IMR-90 (cell line): Measurements from ENCODE around the gene PIEZO1.

ENCODE experiments used
- BHLHE40 ChIP-seq: fragments of 150-350 bp; IDR thresholded peaks from 2 replicates; pipeline ENCODE4 v1.6.1; 2016; ENCODE audit warnings: mild to moderate bottlenecking, low read depth, low read length
- CEBPB ChIP-seq: IDR thresholded peaks from 2 replicates; pipeline ENCODE4 v1.6.1; 2012; ENCODE audit warnings: low read depth, low read length, improper control_type of control experiment
- MAFK ChIP-seq: IDR thresholded peaks from 2 replicates; pipeline ENCODE4 v1.6.1; 2012; ENCODE audit warnings: low read depth, low read length, improper control_type of control experiment
- POLR2A ChIP-seq: IDR thresholded peaks from 2 replicates; pipeline ENCODE4 v1.6.1; 2012; ENCODE audit warnings: mild to moderate bottlenecking, low read depth, low read length
- RAD21 ChIP-seq: IDR thresholded peaks from 2 replicates; pipeline ENCODE4 v1.6.1; 2012; ENCODE audit warnings: low read length, improper control_type of control experiment
- RCOR1 ChIP-seq: IDR thresholded peaks from 2 replicates; pipeline ENCODE4 v1.6.1; 2012; ENCODE audit warnings: mild to moderate bottlenecking, low read length, improper control_type of control experiment; ENCODE audit not compliant: insufficient replicate concordance
- RFX5 ChIP-seq: IDR thresholded peaks from 2 replicates; pipeline ENCODE4 v1.8.0; 2012; ENCODE audit warnings: low read depth, mild to moderate bottlenecking, low read length, moderate library complexity
- SMC3 ChIP-seq: fragments of 150-350 bp; IDR thresholded peaks from 2 replicates; pipeline ENCODE4 v1.6.1; 2016; ENCODE audit warnings: low read depth, mild to moderate bottlenecking, antibody characterized with exemption, low read length, moderate library complexity
- USF2 ChIP-seq: fragments of 150-350 bp; IDR thresholded peaks from 2 replicates; pipeline ENCODE4 v1.6.1; 2017; ENCODE audit warnings: mild to moderate bottlenecking, antibody characterized with exemption, low read length, low read depth
- TF ChIP-seq, protein P1 (sequence below): conservative IDR thresholded peaks from 2 replicates; pipeline ENCODE4 v1.5.1; 2012; ENCODE audit warnings: mild to moderate bottlenecking, low read depth, low read length, improper control_type of control experiment

- TF ChIP-seq POLR2A (no peak), MAFK (no peak), RFX5 (no peak), SMC3 (no peak), USF2 (no peak), RCOR1 (no peak), RAD21 (no peak), BHLHE40 (no peak), CEBPB (no peak)
- TF ChIP-seq, protein P1, sequence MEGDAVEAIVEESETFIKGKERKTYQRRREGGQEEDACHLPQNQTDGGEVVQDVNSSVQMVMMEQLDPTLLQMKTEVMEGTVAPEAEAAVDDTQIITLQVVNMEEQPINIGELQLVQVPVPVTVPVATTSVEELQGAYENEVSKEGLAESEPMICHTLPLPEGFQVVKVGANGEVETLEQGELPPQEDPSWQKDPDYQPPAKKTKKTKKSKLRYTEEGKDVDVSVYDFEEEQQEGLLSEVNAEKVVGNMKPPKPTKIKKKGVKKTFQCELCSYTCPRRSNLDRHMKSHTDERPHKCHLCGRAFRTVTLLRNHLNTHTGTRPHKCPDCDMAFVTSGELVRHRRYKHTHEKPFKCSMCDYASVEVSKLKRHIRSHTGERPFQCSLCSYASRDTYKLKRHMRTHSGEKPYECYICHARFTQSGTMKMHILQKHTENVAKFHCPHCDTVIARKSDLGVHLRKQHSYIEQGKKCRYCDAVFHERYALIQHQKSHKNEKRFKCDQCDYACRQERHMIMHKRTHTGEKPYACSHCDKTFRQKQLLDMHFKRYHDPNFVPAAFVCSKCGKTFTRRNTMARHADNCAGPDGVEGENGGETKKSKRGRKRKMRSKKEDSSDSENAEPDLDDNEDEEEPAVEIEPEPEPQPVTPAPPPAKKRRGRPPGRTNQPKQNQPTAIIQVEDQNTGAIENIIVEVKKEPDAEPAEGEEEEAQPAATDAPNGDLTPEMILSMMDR: no peak
Measured at GRCh38 chr16:88800277-88800592, 15.2 kb upstream of the PIEZO1 start.
